Measurements from ENCODE around the gene THAP10. TPM values are rescaled to one million over a fixed set of nuclear protein-coding genes. Genes with fewer than 3 reads are reported as not detected.
A peak's percentile ranks its signal among the peaks of the same experiment; 100 is the strongest.

Gene THAP10
- total RNA-seq, 1 experiment from 2014 or later: 6.6 TPM

- DNase-seq (ENCODE audit: low read depth): peak; percentile 47
Observed at GRCh38 chr15:70853973-70854665, 38.1 kb downstream of the THAP10 start, which contains the start of gene LARP6. TSS of gene LARP6 (minus strand) at chr15:70854157. CDS start at chr15:70854088, 69 bp downstream.

GRCh38 chr15:70853318-70853972 is 38.8 kb downstream of the THAP10 start:
- peak; percentile 62 for DNase-seq (ENCODE audit: low read depth)

GRCh38 chr15:70852501-70853317 is 39.5 kb downstream of the THAP10 start:
- DNase-seq (ENCODE audit: low read depth): peak; percentile 78

GRCh38 chr15:70851889-70852288 is 40.3 kb downstream of the THAP10 start:
- DNase-seq (ENCODE audit: low read depth): no peak

GRCh38 chr15:70845602-70846360 is 46.5 kb downstream of the THAP10 start:
- no peak for DNase-seq (ENCODE audit: low read depth)

- DNase-seq (ENCODE audit: low read depth): no peak
Observed at GRCh38 chr15:70837476-70837875, 54.8 kb downstream of the THAP10 start.

GRCh38 chr15:70835841-70836240 is 56.4 kb downstream of the THAP10 start:
- DNase-seq (ENCODE audit: low read depth): no peak

- DNase-seq (ENCODE audit: low read depth): no peak
Observed at GRCh38 chr15:70835415-70835814, 56.8 kb downstream of the THAP10 start.

- no peak for DNase-seq (ENCODE audit: low read depth)
Observed at GRCh38 chr15:70834999-70835398, 57.2 kb downstream of the THAP10 start.

GRCh38 chr15:70833861-70834765 is 58.1 kb downstream of the THAP10 start:
- DNase-seq (ENCODE audit: low read depth): peak; percentile 79

GRCh38 chr15:70833422-70833821 is 58.8 kb downstream of the THAP10 start:
- no peak for DNase-seq (ENCODE audit: low read depth)

- DNase-seq (ENCODE audit: low read depth): no peak
Observed at GRCh38 chr15:70832176-70832575, 60.1 kb downstream of the THAP10 start.

Other genes starting within 250 kb of the THAP10 start
- gene UACA, start 128.9 kb downstream of the THAP10 start, total RNA-seq (2014; rRNA removed; shearing (Covaris generic)): 31.4 and 43.0 TPM in 2 replicates
- gene LARP6, start 38.3 kb downstream of the THAP10 start, total RNA-seq (2014; rRNA removed; shearing (Covaris generic)): 28.2 and 58.3 TPM in 2 replicates
- gene LRRC49, start 393 bp upstream of the THAP10 start, total RNA-seq (2014; rRNA removed; shearing (Covaris generic)): 6.5 and 8.1 TPM in 2 replicates
- gene THSD4, start 223.0 kb upstream of the THAP10 start, total RNA-seq (2014; rRNA removed; shearing (Covaris generic)): 5.3 and 9.9 TPM in 2 replicates